PC-3 (cell line): ENCODE measurements around the gene PFDN2. TPM values are rescaled to one million over a fixed set of nuclear protein-coding genes. Genes with fewer than 3 reads are reported as not detected.

Experiments
- ATAC-seq: fragments of 200-7000 bp; cut with Tn5 transposase; 2 replicates; pipeline ENCODE4 v1.9.1; 2020; ENCODE audit warnings: mild to moderate bottlenecking, moderate library complexity
- BruUV-seq: library from RNA; stranded (reverse); fragments of 400-500 nt; replicated peaks from 2 replicates; lab custom pipeline; 2021; lab: Mats Ljungman, UMichigan
- CTCF ChIA-PET: fragments of 300-600 bp; sonication (Branson Sonifier 250); formaldehyde crosslinking; loops from one replicate; lab custom pipeline; 2022; ENCODE audit warnings: antibody characterized with exemption; lab: Charles Lee
- POLR2A ChIA-PET: fragments of 300-600 bp; sonication (Branson Sonifier 250); formaldehyde crosslinking; loops from one replicate; lab custom pipeline; 2022; ENCODE audit warnings: antibody characterized with exemption; ENCODE audit not compliant: unreplicated experiment; lab: Charles Lee
- DNase-seq: peaks from one replicate; pipeline ENCODE4 v3.0.0-alpha.2; 2015
- H2AFZ ChIP-seq: fragments of 300-600 bp; sonication (generic); 2 replicates; pipeline ENCODE4 v1.6.0; 2016; ENCODE audit warnings: antibody characterized with exemption, low read length
- H3F3A ChIP-seq: fragments of 300-600 bp; sonication (generic); one replicate; pipeline ENCODE4 v1.6.0; 2017; ENCODE audit warnings: antibody characterized with exemption, low read length, control low read depth, mild to moderate bottlenecking; ENCODE audit not compliant: unreplicated experiment
- H3K27ac ChIP-seq: fragments of 300-600 bp; sonication (generic); 2 replicates; pipeline ENCODE4 v1.5.1; 2016; ENCODE audit warnings: mild to moderate bottlenecking, low read length
- H3K27me3 ChIP-seq: fragments of 300-600 bp; sonication (generic); 2 replicates; pipeline ENCODE4 v1.6.1; 2016; ENCODE audit warnings: low read length, mixed read lengths
- H3K36me3 ChIP-seq: fragments of 300-600 bp; sonication (generic); 2 replicates; pipeline ENCODE4 v1.6.1; 2016; ENCODE audit warnings: low read depth, mixed run types, low read length, mixed read lengths
- H3K4me1 ChIP-seq: fragments of 300-600 bp; sonication (generic); 2 replicates; pipeline ENCODE4 v1.5.1; 2016; ENCODE audit warnings: low read length; ENCODE audit not compliant: insufficient read depth
- H3K4me2 ChIP-seq: fragments of 300-600 bp; sonication (generic); 2 replicates; pipeline ENCODE4 v1.6.0; 2016; ENCODE audit warnings: low read length
- H3K4me3 ChIP-seq: fragments of 300-600 bp; sonication (generic); 2 replicates; pipeline ENCODE4 v1.5.1; 2016; ENCODE audit warnings: mild to moderate bottlenecking, low read length, mixed read lengths
- H3K79me2 ChIP-seq: fragments of 300-600 bp; sonication (generic); 2 replicates; pipeline ENCODE4 v1.6.1; 2017; ENCODE audit warnings: low read length, mixed read lengths
- H3K9ac ChIP-seq: fragments of 300-600 bp; sonication (generic); 2 replicates; pipeline ENCODE4 v1.6.0; 2016; ENCODE audit warnings: mild to moderate bottlenecking, low read length
- H3K9me2 ChIP-seq: fragments of 300-600 bp; sonication (generic); replicated peaks from 2 replicates; pipeline ENCODE4 v1.6.1; 2016; ENCODE audit warnings: mixed run types, low read length, mixed read lengths
- H3K9me3 ChIP-seq: fragments of 300-600 bp; sonication (generic); 2 replicates; pipeline ENCODE4 v1.6.1; 2016; ENCODE audit warnings: low read length, mixed read lengths
- H4K20me1 ChIP-seq: fragments of 300-600 bp; sonication (generic); 2 replicates; pipeline ENCODE4 v1.6.1; 2016; ENCODE audit warnings: low read length, mixed read lengths
- CTCF ChIP-seq: fragments of 300-600 bp; sonication (generic); conservative IDR thresholded peaks from 2 replicates; pipeline ENCODE4 v1.5.1; 2017; ENCODE audit warnings: antibody characterized with exemption, low read depth, mild to moderate bottlenecking, low read length
- EZH2 ChIP-seq: fragments of 300-600 bp; sonication (generic); IDR thresholded peaks from one replicate; pipeline ENCODE4 v1.6.1; 2017; ENCODE audit warnings: antibody characterized with exemption, mild to moderate bottlenecking, low read length; ENCODE audit not compliant: unreplicated experiment
- EZH2phosphoT487 ChIP-seq: fragments of 300-600 bp; sonication (generic); IDR thresholded peaks from 2 replicates; pipeline ENCODE4 v1.6.1; 2018; ENCODE audit warnings: mild to moderate bottlenecking, antibody characterized with exemption, low read length, borderline replicate concordance
- intact Hi-C: fragments of 100-400 bp; cut with micrococcal nuclease; formaldehyde crosslinking; loops from 2 replicates; pipeline ENCODE4 v1.9.0; 2023
- total RNA-seq: library from RNA; depleted of rRNA; stranded (reverse); fragments of >200 nt; gene quantifications from 2 replicates; pipeline ENCODE4 v1.2.3, GENCODE V29; 2014

Gene PFDN2
- total RNA-seq, 1 experiment from 2014 or later, result 197 TPM

GRCh38 chr1:161089251-161089924 is 28.4 kb downstream of the PFDN2 start, which contains the start of gene NECTIN4:
NECTIN4 (minus strand) TSS chr1:161089558; CDS start chr1:161089296, 262 bp downstream.
- TF ChIP-seq EZH2 (no peak), EZH2phosphoT487 (no peak), CTCF (no peak)
- Histone ChIP-seq H3K9ac (peak within 1 kb of the TSS; percentile 68), H3K4me3 (peak within 1 kb of the TSS; percentile 58), H3K9me2 (no peaks in the 10 kb centered on the region), H3K27ac (peak within 1 kb of the TSS; percentile 80), H2AFZ (peak within 1 kb of the TSS; percentile 41; the same call in 1 of the 2 replicates), H3K4me1 (peaks cover 75% of the 10 kb centered on the region), H3K79me2 (peaks cover 26% of the 10 kb centered on the region), H3K27me3 (no peaks in the 10 kb centered on the region), H3K36me3 (no peaks in the 10 kb centered on the region), H3K9me3 (no peaks in the 10 kb centered on the region), H4K20me1 (no peaks in the 10 kb centered on the region), H3F3A (no peaks in the 10 kb centered on the region), H3K4me2 (peak within 1 kb of the TSS; percentile 83)
- TSS peak; percentile 44 for BruUV-seq
- ChIA-PET POLR2A (interaction anchor here (0.6 kb wide), 1 partner anchor 19 kb away, joined by 4 read pairs; no protein-coding TSS in a partner anchor), CTCF (no interaction called here)
- DNase-seq (peak; percentile 85), ATAC-seq (peak; percentile 39)
- intact Hi-C loops, result no loop called here

- no peaks in the 10 kb centered on the region for H3K9me3 ChIP-seq
- no peaks in the 10 kb centered on the region for H3K9me2 ChIP-seq
- H3K79me2 ChIP-seq, result peaks cover 26% of the 10 kb centered on the region
- H4K20me1 ChIP-seq, result no peaks in the 10 kb centered on the region
- no peaks in the 10 kb centered on the region for H3F3A ChIP-seq
- CTCF ChIA-PET, result interaction anchor here (0.6 kb wide), 1 partner anchor 9 kb away, joined by 4 read pairs; no protein-coding TSS in a partner anchor
- H3K4me1 ChIP-seq, result peaks cover 83% of the 10 kb centered on the region
- ATAC-seq (peak; percentile 38), DNase-seq (peak; percentile 64)
- TF ChIP-seq EZH2phosphoT487 (no peak), EZH2 (no peak), CTCF (no peak)
- peak overlapping the region; percentile 80 for H3K27ac ChIP-seq
- intact Hi-C loops, result no loop called here
- no peaks in the 10 kb centered on the region for H3K36me3 ChIP-seq
- no peak overlapping the region for H2AFZ ChIP-seq
- POLR2A ChIA-PET, result no interaction called here
- H3K4me3 ChIP-seq, result peak overlapping the region; percentile 58
- H3K9ac ChIP-seq, result peak overlapping the region; percentile 68
- no TSS peak for BruUV-seq
- H3K4me2 ChIP-seq, result peak overlapping the region; percentile 83
- no peaks in the 10 kb centered on the region for H3K27me3 ChIP-seq
Measured at GRCh38 chr1:161088587-161089110, 29.2 kb downstream of the PFDN2 start.
